Renal pelvis (tissue), 12 donors: ENCODE results near the gene MYPOP. TPM values are rescaled to one million over a fixed set of nuclear protein-coding genes. Genes with fewer than 3 reads are reported as not detected.

ENCODE experiments used
- DNase-seq: peaks from one replicate; pipeline ENCODE4 v3.0.0-alpha.2; 2013
- long read RNA-seq, 16 experiments: transcript quantifications; one replicate each; lab custom pipeline, GENCODE V29; 2026
- polyA plus RNA-seq, 3 donors: library from polyadenylated mRNA; unstranded; fragments of 120-200 nt; gene quantifications; one replicate each; pipeline ENCODE4 v1.2.1, GENCODE V29; 2013; ENCODE audit not compliant: insufficient read length in 3 of 3

The MYPOP gene, protein sequence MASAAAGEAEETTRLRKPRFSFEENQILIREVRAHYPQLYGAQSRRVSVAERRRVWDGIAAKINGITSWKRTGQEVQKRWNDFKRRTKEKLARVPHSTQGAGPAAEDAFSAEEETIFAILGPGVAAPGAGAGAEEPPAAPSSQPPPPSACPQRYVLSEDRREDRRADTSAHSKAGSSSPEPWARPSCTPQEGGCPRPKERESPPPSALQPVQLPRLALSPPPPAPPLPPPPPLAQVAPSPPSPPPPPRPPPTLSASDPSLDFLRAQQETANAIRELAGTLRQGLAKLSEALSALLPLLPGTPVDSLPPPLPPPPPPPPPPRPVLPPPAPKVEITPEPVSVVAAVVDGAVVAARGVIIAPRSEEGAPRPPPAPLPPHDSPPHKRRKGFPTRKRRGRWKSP
- polyA plus RNA-seq: 1 to 10 TPM; 4.9 to 6.5 (median 5.7) TPM
- long read RNA-seq, donor 1, partial matches to known transcripts: 0 of 1 reads
- long read RNA-seq, donor 1, other reads (novel, unspliced or antisense): 0 of 1 reads
- long read RNA-seq, donor 2, transcript MYPOP-201 (3 exons, 1,890 nt): major isoform, 6 of 6 reads
- long read RNA-seq, donor 2, partial matches to known transcripts: 0 of 6 reads
- long read RNA-seq, donor 2, other reads (novel, unspliced or antisense): 0 of 6 reads
- long read RNA-seq, donor 3, partial matches to known transcripts: 0 of 3 reads
- long read RNA-seq, donor 3, other reads (novel, unspliced or antisense): 0 of 3 reads
- long read RNA-seq, donor 4, partial matches to known transcripts: 0 of 2 reads
- long read RNA-seq, donor 4, other reads (novel, unspliced or antisense): 0 of 2 reads
- long read RNA-seq, donor 5, partial matches to known transcripts: 0 of 2 reads
- long read RNA-seq, donor 5, other reads (novel, unspliced or antisense): 0 of 2 reads
- long read RNA-seq, donor 6, partial matches to known transcripts: 0 of 3 reads
- long read RNA-seq, donor 6, other reads (novel, unspliced or antisense): 0 of 3 reads
- long read RNA-seq, donor 7, partial matches to known transcripts: 0 of 4 reads
- long read RNA-seq, donor 7, other reads (novel, unspliced or antisense): 0 of 4 reads
- long read RNA-seq, donor 8, partial matches to known transcripts: 0 of 3 reads
- long read RNA-seq, donor 8, other reads (novel, unspliced or antisense): 0 of 3 reads
- long read RNA-seq, donor 9, transcript MYPOP-201 (3 exons, 1,890 nt): major isoform, 6 of 6 reads
- long read RNA-seq, donor 9, partial matches to known transcripts: 0 of 6 reads
- long read RNA-seq, donor 9, other reads (novel, unspliced or antisense): 0 of 6 reads
- long read RNA-seq, donor 10, transcript MYPOP-201 (3 exons, 1,890 nt): major isoform, 5 of 5 reads
- long read RNA-seq, donor 10, partial matches to known transcripts: 0 of 5 reads
- long read RNA-seq, donor 10, other reads (novel, unspliced or antisense): 0 of 5 reads
- long read RNA-seq, donor 11, partial matches to known transcripts: 0 of 3 reads
- long read RNA-seq, donor 11, other reads (novel, unspliced or antisense): 0 of 3 reads
- long read RNA-seq, donor 12, transcript MYPOP-201 (3 exons, 1,890 nt): major isoform, 7 of 7 reads
- long read RNA-seq, donor 12, partial matches to known transcripts: 0 of 7 reads
- long read RNA-seq, donor 12, other reads (novel, unspliced or antisense): 0 of 7 reads
- long read RNA-seq, donor 13: 0 reads
- long read RNA-seq, donor 14: 0 reads
- long read RNA-seq, donor 15, partial matches to known transcripts: 0 of 4 reads
- long read RNA-seq, donor 15, other reads (novel, unspliced or antisense): 0 of 4 reads
- long read RNA-seq, donor 16, partial matches to known transcripts: 0 of 1 reads
- long read RNA-seq, donor 16, other reads (novel, unspliced or antisense): 0 of 1 reads

DNA sequence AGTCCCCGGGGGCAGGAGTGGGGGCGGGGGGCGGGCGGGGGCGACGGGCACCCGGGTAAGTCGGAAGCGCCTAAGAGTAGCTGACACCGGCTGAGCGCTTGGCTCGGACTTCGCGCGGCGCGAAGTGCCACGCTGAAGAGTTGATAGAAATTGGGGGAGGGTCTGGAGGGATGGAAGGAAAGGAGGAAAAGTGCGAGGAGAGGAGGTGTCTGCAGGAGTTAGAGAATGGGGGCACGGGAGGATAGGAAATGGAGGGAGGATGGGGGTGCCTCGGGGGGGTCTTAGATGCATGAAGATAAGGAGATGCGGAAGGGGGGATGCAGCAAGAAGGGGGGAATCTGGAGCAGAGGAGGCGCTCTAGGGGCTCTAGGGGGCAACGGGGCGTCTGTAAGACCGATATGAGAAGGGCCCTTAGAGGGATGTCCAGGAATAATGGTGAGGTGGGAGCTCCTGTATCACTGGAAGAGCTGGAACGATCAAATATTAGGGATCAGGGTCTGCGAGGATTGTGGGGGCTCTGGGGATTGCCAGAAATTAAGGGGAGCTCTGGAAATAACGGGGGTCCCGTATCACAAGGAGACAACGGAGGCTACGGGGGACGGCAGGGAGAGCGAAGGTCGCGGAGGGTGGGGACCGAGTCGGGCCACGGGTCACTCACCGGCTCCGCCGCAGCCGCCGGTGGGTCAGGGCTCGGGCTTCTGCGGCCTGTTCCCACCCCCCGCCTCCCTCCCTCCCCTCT, at the start of gene MYPOP:
Gene MYPOP (minus strand): TSS at position 702 of the 739 bp plus-strand sequence. CDS start 840 bp downstream, outside the sequence.
- no peak for DNase-seq

DNA sequence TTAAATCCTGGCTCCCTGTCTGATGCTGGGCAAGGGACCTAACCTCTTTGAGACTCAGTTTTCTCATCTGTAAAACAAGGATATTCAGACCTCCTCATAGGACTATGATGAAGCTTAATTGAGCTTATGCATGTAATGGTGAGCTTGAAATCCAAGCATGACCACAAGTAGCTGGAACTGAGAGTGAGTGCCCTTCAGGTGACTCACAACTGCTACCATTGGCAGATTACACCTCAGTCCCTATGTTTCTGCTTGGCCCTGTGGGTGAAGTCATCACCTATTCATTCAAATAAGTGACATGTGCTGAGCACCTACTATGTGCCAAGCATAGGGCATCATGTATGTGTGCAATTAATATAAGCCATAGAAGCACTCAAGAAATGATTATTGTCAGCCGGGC, 45.5 kb upstream of the MYPOP start:
- DNase-seq: no peak

DNA sequence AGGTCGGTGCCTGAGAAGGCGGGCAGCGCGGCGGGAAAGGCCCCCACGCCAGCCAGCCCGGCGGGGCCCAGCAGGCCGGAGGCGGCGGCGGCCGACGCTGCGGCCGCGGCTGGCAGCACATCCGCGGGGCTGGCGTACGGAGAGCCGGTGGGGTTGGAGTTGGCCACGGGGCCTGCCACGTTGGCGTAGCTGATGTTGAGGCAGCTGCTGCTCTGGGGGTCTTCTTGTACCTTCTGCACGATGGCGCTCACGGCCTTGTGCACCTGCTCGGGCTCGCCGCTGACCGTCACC, 38.0 kb upstream of the MYPOP start:
- no peak for DNase-seq

DNA sequence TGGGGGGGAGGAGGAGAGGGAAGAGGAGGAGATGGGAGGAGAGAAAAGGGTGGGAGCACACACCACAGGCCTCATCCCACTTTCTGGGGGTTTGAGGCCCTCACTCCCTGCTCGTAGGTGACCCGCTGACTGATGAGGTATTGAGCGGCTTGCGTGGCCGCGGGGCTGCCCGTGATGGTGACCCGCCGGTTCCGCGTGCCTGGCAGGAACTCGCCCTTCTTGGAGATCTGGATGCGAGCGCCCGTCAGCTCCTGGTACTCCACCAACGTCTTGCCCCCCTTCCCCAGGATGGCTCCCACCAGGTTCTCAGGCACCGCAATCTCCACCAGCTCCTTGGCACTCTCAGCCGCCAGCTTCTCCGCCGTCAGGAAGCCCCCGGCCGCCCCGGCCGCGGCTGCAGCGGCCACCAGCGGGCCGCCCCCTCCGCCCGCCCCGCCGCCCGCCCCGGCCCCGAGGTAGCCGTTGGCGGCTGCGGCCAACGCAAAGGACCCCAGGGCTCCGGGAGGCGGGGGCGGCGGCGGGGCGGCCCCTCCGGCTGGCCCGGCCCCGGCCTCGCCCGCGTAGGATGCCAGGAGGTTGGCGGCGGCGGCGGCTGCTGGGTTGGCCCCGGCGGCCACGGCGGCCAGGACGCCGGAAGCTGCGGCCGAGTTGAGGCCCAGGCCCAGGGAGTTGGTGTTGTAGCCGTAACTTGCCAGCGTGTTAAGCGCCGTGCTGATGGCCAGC, 37.5 kb upstream of the MYPOP start:
- no peak for DNase-seq

DNA sequence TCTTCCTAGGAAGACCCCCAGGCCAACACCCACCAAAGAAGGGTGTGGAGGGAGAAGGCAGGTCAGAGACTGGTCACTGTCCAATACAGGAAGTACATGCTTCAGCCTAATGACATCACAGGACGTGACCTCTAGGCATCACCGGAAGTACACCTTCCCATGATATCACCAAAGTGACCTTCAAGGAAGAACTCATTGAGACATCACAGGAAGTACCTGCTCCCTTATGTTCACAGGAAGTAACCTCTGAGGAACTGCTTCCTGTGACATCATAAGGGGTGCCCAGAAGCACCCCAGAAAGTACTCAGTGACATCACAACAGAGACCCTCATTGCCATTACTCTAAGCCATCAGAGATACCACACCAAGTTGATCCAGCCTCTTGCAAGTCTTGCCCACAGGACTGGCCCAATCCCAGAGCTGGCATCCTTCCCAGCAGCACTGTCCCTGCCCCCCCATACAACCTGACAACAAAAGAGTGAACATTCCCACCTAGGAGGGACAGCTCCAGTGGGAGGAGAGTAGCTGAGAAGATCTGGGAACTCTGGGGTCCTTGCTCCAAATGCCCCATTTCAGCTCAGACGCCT, 36.4 kb upstream of the MYPOP start:
- DNase-seq: no peak

DNA sequence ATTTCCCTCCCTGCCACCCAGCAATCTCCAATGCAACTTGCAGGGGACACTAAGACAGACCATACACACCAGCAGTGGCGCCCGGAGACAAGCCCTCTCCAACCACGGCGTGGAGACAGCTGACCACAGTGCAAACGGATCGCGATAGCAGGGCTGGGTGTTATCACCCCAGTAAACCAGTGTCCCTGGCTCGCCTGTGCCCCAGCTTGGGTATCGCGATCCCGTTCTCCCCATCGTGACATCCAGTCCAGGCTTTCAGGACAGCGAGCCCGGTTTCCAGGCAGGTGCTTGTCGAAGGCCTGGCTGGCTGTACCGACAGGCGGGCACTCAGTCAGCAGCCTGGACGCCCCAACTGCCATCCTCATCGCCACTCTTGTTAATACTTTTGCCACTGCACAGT, 32.9 kb upstream of the MYPOP start:
- DNase-seq: no peak

DNA sequence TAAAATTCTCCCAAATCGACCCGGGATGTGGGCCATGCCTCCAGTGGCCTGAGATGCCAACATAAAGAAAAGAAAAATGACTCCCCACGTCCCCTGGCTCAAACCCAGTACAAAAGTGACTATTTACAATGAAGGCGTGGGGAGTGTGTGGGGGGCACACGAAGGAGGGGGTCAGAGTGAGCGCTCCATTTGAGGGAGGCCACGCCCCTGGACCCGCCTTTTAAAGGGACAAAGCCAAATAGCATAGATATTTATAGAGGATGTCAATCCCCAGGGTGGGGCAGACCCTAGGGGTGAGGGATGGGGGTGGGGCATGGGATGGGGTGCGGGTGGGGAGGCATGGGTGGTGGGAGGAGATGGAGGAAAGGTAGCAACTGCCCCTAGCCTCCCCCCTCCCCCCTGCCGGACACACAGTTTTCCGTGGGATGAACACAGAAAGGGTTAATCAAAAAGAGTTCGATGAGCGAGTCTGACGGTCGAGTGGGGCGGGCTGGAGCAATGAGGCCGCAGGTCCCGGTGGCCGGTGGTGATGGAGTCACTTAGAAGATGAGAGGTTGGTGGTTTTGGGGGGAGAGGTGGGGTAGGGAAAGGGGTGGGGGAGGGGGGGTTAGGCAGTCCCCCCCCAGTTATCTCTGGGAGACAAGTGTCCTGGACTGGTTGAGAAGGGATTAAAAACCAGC, 32.3 kb upstream of the MYPOP start:
- DNase-seq: no peak

DNA sequence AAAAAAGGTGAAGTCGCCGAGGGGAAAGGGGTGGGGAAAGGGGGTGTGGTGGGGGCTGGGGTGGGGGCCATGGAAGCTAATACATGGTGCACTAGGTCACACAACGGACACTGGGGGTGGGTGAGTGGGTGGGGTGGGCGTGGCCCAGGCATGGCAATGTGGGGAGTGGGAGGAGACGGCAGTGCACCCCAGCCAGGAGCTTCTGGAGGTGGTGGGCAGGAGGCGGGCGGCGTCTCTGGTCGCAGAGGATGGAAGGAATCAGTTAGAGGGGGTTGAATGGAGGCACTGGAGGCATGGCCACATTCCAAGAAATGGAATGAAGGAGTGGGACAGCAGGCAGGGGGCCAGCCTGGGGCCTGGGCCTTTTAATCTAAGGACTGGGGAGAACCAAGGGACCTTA, 31.3 kb upstream of the MYPOP start:
- no peak for DNase-seq

DNA sequence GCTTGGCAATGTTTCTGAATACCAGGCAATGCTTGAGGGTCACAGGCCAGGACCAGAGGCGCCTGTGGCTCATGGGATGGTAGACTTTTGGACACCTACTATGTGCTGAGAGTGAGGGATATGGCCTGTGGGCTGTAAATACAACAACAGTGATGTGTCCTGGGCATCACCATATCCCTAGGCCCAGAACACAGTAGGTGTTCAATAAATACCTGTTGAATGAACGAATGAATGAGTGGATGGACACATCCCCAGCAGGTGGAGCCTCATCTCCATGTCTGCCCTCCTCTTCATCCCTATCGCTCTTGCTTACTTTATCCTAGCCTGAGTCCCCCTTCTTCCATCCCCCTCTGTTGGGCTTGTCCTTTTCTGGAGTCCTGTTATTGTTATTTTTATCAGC, 28.6 kb upstream of the MYPOP start:
- DNase-seq: no peak

DNA sequence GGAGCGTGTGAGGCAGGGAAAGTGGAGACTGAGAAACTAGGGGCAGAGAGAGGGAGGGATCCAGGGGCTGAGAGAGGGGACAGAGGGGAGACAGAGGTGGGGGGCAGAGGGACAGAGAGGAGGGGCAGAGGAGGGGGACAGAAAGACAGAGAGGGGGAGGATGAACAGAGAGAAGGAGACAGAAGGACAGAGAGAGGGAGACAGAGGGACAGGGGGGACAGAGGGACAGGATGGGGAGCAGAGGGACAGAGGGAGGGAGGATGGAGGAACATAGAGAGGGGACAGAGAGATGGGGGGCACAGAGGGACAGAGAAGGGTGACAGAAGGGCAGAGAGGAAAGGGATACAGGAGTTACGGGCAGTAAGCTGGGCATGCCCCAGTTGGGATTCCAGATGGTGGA, 26.8 kb upstream of the MYPOP start:
- no peak for DNase-seq

DNA sequence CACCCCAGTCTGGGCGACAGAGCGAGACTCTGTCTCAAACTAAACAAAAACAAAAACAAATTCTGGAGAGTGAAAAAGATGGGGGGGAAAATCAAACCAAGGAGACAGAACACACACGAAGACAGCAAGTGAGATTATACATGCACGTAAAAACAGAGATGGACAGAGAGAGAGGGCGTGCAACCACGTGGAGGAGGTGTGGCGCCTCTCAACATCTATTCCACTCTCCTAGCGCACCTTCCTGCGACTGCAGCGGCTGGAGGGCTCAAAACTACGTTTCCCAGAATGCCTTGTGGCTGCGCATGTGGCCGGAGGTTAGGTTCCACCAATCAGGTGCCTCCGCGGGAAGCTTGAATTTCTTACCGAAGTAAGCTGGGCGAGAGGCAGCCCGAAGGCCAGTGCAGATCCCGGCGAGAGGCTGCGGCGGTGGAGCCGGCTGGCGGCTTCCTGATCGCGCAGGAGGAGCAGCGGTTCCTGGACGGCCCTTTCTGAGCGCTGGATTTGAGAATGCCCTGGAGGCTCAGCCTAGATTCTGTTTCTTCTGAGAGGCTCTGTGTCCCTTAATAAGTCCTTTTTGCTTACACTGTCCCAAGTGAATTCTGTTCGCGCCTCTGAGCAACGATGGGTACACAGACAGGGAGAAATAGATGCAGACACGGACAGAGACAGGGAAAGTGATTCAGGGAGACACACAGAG, 25.3 kb upstream of the MYPOP start:
- DNase-seq: peak; percentile 85

DNA sequence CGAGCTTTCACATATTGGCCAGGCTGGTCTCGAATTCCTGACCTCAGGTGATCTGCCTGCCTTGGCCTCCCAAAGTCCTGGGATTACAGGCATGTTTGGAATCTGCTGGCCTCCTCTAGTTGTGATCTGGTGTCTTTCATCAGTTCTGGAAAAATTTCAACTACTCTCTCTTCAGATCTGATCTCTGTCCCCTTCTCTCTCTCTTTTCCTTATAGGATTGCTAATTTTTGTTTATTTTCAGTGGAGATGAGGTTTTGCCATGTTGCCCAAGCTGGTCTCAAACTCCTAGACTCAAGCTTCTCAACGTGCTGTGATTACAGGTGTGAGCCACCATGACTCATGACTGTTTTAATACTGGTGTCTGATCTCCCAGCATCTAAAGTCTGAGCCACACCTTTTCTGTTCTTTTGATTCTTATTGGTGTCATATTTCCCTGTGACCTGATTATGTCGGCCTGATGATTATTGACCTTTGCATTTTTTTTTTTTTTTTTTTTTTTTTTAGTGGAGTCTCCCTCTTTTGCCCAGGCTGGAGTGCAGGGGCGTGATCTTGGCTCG, 22.6 kb upstream of the MYPOP start:
- no peak for DNase-seq

DNA sequence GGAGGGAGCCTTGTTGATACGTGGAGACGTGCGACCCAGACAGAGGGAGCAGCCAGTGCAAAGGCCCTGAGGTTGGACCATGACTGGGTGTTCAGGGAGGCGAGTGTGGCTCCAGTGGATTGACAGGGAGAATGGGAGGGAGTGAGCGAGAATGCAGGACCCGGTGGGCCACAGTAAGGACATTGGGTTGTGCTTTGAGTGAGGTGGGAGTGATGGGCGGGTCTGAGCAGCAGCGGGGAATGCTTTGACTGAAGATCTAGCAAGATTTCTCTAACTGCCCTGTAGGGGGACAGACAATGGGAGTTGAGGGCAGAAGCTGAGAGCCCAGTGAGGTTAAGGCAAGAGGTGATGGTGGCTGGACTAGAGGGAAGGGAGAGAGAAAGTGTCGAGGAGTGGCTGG, 19.9 kb upstream of the MYPOP start:
- no peak for DNase-seq

DNA sequence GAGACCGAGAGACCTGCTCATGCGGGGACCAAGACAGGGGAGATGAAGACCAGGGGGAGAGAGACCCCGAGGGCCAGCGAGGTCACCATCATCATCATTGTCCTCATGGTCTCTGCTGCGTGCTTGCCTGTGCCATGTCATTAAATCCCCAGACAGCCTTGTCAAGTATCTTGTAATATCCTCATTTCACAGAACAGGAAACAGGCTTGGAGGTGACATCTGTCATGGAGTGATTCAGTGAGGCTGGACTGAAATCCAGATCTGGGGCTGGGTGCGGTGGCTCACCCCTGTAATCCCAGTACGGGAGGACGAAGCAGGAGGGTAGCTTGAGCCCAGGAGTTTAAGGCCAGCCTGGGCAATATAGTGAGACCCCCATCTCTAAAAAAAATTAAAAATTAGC, 18.0 kb upstream of the MYPOP start:
- no peak for DNase-seq

DNA sequence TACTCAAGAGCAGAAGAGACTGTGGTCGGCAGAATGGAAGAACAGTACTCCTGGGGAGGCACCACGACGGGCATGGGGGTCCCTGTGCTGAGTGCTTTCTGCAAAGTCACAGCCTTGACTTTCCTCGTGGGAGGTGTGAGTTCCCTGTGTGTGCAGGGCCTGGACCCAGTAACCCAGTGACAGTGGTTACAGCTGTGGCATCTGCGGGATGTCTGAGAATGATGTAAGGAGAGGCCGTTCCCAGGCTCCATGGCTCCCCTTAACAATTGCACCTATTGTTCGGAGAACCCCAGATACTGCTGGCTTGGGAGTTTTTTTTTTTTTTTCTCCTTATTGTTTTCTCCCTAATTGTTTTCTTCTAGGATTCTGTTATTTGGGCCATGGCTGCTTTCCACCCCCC, 17.3 kb upstream of the MYPOP start:
- DNase-seq: no peak

DNA sequence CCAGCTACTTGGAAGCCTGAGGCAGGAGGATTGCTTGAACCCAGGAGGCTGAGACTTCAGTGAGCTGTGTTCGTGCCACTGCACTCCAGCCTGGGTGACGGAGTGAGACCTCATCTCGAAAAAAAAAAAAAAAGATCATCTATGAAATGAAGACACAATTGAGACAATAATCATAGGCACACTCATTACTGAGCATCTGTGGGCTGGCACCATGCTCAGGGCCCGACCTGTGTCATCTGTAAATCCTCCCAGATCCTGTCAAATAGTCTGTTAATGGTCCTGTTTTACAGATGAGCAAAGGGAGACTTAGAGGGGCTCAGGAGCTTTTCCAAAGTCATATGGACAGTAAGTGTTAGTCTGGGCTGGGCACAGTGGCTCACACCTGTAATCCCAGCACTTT, 16.3 kb upstream of the MYPOP start:
- no peak for DNase-seq

DNA sequence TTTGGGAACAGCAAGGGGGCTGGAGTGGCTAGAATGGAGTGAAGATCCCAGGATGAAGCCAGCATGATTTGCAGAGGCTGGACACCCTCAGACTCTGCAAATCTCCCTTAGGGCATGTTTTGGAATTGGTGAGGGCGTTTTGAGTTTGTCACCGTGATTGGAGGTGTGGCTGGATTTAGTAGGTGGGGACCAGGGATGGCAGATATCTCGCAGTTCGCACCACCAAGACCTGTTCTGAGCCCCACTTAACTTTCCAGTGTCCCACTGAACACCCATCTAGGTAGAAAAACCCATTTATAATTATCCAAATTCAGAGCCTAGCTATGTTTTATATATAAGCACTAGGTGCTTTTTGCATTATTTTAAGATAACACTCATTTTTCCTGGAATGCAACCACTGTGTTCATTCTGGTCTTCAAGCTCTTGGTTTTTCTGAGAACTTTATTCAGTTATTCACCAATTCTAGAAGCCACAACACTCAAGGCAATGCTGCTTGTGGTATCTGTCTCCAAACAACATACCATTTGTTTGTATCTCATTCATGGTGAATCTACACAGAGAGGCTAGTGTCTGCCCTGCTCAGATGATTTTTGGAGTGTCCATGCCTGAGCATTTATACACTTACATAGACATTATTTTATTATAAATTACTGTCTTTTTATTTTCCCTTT, 15.1 kb upstream of the MYPOP start:
- DNase-seq: no peak
